Testis (tissue), 2 donors: ENCODE measurements around the gene WNT4.

Experiments
- POLR2A ChIP-seq: fragments of 450-650 bp; IDR thresholded peaks from one replicate; pipeline ENCODE4 v1.6.1; 2017; ENCODE audit warnings: antibody characterized with exemption, mild to moderate bottlenecking, moderate library complexity
- TF ChIP-seq, protein P1 (sequence below), 3 experiments: fragments of 450-650 bp in 2 of 3; fragments of 200-600 bp in 1 of 3; sonication (generic) in 1 of 3; IDR thresholded peaks; one replicate each; pipeline ENCODE4 v1.5.1; 2016 to 2019; ENCODE audit warnings: antibody characterized with exemption in 3 of 3, mild to moderate bottlenecking in 2 of 3, moderate library complexity in 1 of 3

DNA sequence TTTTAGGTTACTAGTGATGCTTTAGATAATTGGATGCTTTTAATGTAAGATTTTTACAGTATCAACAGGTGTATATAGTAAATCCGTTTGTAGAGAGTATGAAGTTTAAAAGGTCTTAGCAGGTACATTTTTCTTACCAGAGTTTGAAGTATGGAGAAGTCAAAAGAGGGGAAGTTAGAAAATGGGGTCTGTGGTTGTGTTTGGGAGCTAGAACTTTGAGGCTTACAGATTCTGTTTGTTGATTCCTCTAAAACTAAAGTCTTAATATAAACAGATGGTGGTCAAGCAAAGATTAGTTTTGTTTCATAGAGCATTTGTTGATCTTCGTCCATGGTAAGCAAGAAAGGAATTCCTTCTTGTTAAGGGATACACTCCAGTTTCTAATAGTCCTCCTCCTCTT is 54.6 kb downstream of the WNT4 start:
- TF ChIP-seq, protein P1, sequence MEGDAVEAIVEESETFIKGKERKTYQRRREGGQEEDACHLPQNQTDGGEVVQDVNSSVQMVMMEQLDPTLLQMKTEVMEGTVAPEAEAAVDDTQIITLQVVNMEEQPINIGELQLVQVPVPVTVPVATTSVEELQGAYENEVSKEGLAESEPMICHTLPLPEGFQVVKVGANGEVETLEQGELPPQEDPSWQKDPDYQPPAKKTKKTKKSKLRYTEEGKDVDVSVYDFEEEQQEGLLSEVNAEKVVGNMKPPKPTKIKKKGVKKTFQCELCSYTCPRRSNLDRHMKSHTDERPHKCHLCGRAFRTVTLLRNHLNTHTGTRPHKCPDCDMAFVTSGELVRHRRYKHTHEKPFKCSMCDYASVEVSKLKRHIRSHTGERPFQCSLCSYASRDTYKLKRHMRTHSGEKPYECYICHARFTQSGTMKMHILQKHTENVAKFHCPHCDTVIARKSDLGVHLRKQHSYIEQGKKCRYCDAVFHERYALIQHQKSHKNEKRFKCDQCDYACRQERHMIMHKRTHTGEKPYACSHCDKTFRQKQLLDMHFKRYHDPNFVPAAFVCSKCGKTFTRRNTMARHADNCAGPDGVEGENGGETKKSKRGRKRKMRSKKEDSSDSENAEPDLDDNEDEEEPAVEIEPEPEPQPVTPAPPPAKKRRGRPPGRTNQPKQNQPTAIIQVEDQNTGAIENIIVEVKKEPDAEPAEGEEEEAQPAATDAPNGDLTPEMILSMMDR (IDR thresholded peaks at IDR 0.05) = no peak
- TF ChIP-seq POLR2A = no peak
